GDM1 (cell line): ENCODE measurements around the gene BACE1-AS.
"Not testable (repeated sequence)": the region's sequence is repeated elsewhere in the genome, so short reads cannot be mapped to it uniquely, and the experiment has no call there.

Source experiments
- DNase-seq: peaks from one replicate; lab custom pipeline; 2025; lab: John Stamatoyannopoulos, UW

The BACE1-AS gene

GRCh38 chr11:117290809-117291396, at the start of gene BACE1-AS:
TSS of gene BACE1-AS (plus strand) at chr11:117291346.
- DNase-seq = no peak

- DNase-seq = no peak
Measured at GRCh38 chr11:117248341-117248740, 42.8 kb upstream of the BACE1-AS start.

DNA sequence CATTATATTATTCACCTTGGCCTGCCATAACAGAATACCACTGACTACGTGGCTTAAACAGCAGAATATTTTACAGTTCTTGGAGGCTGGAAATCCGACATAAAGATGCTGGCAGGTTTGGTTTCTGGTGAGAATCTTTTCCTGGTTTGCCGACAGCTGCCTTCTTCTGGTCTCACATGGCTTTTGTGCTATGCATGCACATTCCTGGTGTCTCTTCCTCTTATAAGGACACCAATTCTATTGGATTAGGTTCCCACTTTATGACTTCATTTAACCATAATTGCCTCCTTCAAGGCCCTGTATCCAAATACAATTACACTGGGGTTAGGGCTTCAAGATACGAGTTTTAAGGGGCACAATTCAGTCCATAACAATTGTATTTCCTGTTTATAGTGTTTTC, 41.6 kb upstream of the BACE1-AS start:
- no peak for DNase-seq

- no peak for DNase-seq
Measured at GRCh38 chr11:117251506-117251905, 39.6 kb upstream of the BACE1-AS start.

DNA sequence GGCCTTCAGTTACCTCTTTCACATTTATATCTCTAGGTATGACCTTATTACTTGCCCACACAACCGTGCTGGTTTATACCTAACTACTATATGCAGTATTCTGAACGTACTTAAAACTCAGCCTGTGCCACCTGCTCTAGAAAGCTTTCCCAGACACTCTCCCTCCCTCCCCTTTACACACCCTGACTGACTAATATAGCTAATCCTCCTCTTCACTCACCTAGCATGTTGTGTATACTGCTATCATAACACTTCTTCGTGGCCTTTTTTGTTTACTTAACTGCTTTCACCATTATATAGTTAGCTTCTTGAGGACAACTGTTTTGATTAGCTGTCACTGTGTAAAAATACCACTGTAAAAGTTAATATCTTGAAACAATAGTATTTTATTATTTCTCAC, 35.2 kb upstream of the BACE1-AS start:
- DNase-seq = no peak

DNA sequence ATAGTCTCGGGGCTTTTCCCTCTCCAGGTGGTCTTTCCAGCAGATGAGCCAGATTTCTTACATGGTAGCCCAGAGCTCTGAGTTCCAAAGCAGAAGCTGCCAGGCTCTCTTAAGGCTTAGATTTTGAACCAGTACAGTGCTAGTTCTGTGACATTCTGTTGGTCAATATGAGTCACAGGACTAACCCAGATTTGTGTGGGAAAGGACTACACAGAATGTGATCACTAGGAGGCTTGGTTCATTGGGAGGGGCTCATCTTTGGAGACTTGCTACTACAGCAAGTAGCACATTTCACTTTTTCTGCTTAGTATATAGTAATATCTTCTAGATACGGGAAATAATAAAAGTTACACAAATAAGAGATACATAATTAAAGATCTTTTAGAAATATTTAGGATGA, 34.6 kb upstream of the BACE1-AS start:
- DNase-seq = no peak

- DNase-seq = no peak
Measured at GRCh38 chr11:117258576-117258975, 32.6 kb upstream of the BACE1-AS start.

DNA sequence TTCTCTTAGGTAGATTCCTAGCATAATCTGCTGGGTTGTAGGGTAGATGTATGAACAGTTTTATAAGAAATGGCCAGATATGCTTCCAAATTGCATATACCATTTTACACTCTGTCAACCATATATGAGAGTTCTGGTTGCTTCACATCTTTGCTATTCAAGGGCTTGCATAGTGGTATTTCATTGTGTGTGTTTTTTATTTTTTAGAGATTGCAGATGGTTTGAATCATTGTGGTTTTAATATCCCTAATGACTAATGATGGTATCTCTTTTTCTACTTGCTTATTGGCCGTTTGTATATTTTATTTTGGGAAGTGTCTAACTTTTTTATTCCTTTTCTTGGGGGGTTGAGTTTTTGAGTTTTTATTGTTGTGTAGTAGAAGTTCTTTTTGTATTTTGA, 31.7 kb upstream of the BACE1-AS start:
- DNase-seq = no peak

DNA sequence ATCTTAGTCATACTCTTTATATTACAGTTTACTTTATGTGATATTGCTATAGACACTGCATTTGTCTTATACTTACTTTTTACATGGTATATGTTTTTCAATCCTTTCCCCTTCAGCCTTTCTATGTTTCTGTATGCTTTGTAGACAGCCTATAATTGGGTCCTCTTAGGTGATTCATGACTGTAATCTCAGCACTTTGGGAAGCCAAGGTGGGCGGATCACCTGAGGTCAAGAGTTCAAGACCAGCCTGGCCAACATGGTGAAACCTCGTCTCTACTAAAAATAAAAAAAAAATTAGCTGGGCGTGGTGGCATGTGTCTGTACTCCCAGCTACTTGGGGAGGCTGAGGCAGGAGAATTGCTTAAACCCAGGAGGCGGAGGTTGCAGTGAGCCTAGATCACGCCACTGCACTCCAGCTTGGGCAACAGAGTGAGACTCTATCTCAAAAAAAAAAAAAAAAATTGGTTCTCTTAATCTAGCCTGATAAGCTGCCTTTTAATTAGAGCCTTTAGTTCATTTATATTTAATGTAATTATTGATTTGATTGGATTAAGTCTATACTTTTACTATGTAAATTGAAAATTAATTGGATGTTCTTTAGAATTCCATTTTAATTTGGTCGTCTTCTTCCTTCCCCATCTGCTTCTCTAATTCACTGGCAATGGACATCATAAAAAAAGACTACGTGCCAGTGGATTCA, 26.4 kb upstream of the BACE1-AS start:
- not testable (repeated sequence) for DNase-seq

DNA sequence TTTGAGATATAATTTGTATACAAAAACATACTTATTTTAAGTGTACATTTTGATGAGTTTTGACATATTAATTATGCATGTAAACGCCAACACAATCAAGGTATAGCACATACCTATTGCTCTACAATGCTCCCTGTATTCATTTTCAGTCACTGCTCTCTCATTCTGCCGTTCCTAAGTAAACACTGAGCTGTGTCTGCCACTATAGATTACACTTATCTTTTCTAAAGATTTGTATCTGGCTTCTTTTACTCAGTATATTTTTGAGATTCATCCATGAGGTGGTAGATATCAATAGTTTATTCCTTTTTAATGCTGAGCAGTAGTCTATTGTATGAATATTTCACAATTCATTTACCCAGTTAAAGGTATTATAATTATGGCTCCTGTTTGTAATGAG, 25.4 kb upstream of the BACE1-AS start:
- no peak for DNase-seq

GRCh38 chr11:117269856-117270255, 21.3 kb upstream of the BACE1-AS start:
- DNase-seq = no peak

DNA sequence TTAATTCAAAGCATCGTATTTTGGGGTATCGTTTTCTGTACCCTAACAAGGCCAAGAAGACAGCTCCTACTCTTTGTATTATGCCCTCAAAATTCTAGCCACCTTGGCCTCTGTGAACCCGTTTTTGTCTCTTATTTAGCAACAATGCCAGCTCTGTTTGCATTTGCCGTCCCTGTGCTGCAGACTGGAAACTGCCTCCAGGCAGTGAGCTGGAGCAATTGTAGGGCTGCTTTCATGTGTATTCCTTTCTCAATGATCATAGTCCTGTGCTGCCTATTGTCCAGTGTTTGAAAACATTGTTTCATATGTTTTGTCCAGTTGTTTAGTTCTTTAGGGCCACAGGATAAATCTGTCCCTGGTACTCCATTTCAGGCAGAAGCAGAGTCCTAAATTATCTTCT, 19.9 kb upstream of the BACE1-AS start:
- DNase-seq = no peak

DNA sequence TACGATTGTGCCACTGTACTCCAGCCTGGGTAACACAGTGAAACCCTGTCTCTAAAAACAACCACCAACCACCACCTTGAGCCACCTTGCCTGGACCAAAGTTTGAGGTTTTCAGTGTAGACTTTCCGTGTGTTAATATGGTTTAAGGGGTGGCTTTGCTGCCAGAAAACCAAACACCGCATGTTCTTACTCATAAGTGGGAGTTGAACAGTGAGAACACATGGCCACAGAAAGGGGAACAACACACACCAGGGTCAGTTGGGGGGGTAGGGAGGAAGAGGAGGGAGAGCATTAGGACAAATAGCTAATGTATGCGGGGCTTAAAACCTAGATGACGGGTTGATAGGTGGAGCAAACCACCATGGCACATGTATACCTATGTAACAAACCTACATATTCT, 19.0 kb upstream of the BACE1-AS start:
- not testable (repeated sequence) for DNase-seq

GRCh38 chr11:117273550-117274289, 17.4 kb upstream of the BACE1-AS start:
- DNase-seq = no peak

GRCh38 chr11:117278347-117278746, 12.8 kb upstream of the BACE1-AS start:
- no peak for DNase-seq

DNA sequence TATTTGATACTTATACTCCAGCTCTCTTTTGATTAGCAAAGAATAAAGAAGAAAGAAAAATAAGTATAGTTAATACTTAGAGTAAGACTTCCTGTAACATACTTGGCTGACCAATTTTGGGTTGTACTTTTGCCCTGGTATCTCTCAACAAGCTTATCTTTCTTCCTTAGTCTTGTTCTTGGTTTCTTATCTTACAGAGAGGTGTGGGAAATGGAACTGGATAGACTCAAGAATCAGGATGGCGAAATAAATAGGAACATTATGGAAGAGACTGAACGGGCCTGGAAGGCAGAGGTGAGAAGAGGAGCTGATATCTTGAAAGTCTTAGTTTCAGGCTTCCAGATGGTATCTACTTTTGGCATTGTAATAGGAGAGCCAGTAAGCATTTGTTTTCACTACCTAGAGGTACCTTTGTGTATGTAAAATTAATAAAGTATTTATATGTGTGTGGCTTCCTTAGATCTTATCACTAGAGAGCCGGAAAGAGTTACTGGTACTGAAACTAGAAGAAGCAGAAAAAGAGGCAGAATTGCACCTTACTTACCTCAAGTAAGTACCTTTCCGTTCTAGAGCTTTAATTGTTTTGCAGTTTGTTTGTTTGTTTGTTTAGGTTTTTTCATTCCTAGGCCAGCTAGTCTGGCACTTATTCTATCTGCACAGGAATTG, 11.3 kb upstream of the BACE1-AS start:
- DNase-seq = no peak

DNA sequence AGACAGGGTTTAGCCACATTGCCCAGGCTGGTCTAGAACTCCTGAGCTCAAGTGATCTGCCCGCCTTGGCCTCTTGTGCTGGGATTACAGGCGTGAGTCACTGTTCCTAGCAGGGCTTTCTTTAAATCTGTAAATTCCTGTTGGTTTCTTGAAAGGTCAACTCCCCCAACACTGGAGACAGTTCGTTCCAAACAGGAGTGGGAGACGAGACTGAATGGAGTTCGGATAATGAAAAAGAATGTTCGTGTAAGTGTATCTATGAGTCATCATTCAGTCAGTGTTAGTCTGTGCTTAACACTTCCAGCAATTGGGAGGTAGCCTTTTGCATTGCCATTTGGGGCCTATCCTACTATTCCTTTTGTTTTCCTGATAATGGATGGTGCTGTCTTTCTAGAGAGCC, 10.0 kb upstream of the BACE1-AS start:
- DNase-seq = no peak

- DNase-seq = no peak
Measured at GRCh38 chr11:117281869-117282268, 9.3 kb upstream of the BACE1-AS start.

- no peak for DNase-seq
Measured at GRCh38 chr11:117282956-117283355, 8.2 kb upstream of the BACE1-AS start.

- DNase-seq = no peak
Measured at GRCh38 chr11:117284053-117284452, 7.1 kb upstream of the BACE1-AS start.

GRCh38 chr11:117286588-117286987, 4.6 kb upstream of the BACE1-AS start:
- DNase-seq = no peak

DNA sequence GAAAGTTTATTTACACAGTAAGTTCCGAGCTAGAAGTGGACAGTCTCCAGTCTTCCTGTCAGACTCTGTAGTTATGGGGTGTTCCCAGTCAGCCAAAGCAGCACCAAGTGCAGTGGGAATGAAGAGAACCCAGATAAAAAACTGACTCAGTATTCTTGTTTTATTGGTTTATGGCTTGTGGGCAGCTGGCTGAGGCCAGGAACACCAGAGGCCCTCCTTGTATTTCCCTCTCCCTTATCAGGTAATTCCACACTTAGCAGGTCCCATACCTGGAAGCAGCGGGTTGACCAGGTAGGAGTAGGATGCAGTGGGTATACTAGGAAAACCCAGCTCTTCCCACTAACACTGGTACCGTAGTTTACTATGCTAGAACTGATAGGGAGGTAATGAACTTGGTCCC, 3.5 kb upstream of the BACE1-AS start:
- no peak for DNase-seq

DNA sequence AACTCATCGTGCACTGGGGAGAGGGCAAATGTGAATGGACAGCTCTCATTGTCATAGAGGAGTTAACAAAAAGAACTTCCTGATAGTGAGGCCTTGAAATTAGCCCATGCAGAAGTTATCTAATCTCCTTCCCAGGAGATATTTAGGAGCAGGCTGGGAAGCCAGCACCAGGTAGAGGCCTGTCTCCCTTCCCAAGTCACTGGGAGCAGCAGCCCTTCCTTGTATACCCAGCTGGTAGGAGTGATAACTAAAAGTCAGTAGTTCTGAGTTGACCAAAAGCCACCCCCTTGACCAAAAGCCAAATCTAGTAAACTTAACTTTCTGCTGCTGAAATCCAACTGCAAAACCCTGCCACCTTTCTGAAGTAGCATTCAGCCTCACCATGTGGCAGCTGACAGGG, 1.4 kb upstream of the BACE1-AS start:
- DNase-seq = no peak
